ENCODE results near the gene CAMSAP1.

The CAMSAP1 gene

GRCh38 chr9:135885100-135885853, 22.1 kb downstream of the CAMSAP1 start:
- Histone ChIP-seq H3K27ac (ENCODE audit: low read depth, low read length, severe bottlenecking) (peak overlapping the region; percentile 77), H3K9me3 (ENCODE audit: control insufficient read depth, low read length) (no peaks in the 10 kb centered on the region), H3K36me3 (ENCODE audit: control insufficient read depth, insufficient read depth, low read length) (peaks cover 24% of the 10 kb centered on the region), H3K4me3 (ENCODE audit: extremely low read depth, insufficient read depth, low read length, poor library complexity, severe bottlenecking) (no peak overlapping the region), H3K4me1 (ENCODE audit: control insufficient read depth, insufficient read depth, low read length, poor library complexity, severe bottlenecking) (peaks cover 55% of the 10 kb centered on the region)
- 88 to 92% methylated on average over 4 of the region's 7 CpGs for WGBS, 2 experiments (ENCODE audit: insufficient coverage in 2 of 2)

GRCh38 chr9:135884328-135885035, 22.9 kb downstream of the CAMSAP1 start:
- 90 to 95% methylated on average over 12 to 15 of the region's 16 CpGs for WGBS, 2 experiments (ENCODE audit: insufficient coverage in 2 of 2)
- Histone ChIP-seq H3K9me3 (ENCODE audit: control insufficient read depth, low read length) (no peaks in the 10 kb centered on the region), H3K4me1 (ENCODE audit: control insufficient read depth, insufficient read depth, low read length, poor library complexity, severe bottlenecking) (peaks cover 51% of the 10 kb centered on the region), H3K27ac (ENCODE audit: low read depth, low read length, severe bottlenecking) (peak overlapping the region; percentile 77), H3K4me3 (ENCODE audit: extremely low read depth, insufficient read depth, low read length, poor library complexity, severe bottlenecking) (no peak overlapping the region), H3K36me3 (ENCODE audit: control insufficient read depth, insufficient read depth, low read length) (peaks cover 27% of the 10 kb centered on the region)

GRCh38 chr9:135883410-135884089, 23.8 kb downstream of the CAMSAP1 start:
- H3K36me3 ChIP-seq (ENCODE audit: control insufficient read depth, insufficient read depth, low read length): peaks cover 28% of the 10 kb centered on the region
- 86 to 91% methylated on average over 12 to 13 of the region's 15 CpGs for WGBS, 2 experiments (ENCODE audit: insufficient coverage in 2 of 2)
- H3K9me3 ChIP-seq (ENCODE audit: control insufficient read depth, low read length): no peaks in the 10 kb centered on the region
- H3K4me3 ChIP-seq (ENCODE audit: extremely low read depth, insufficient read depth, low read length, poor library complexity, severe bottlenecking): no peak overlapping the region
- peaks cover 45% of the 10 kb centered on the region for H3K4me1 ChIP-seq (ENCODE audit: control insufficient read depth, insufficient read depth, low read length, poor library complexity, severe bottlenecking)
- H3K27ac ChIP-seq (ENCODE audit: low read depth, low read length, severe bottlenecking): no peak overlapping the region

- WGBS, 2 experiments (ENCODE audit: insufficient coverage in 2 of 2): 90 to 92% methylated on average over 9 to 11 of the region's 12 CpGs
- no peaks in the 10 kb centered on the region for H3K9me3 ChIP-seq (ENCODE audit: control insufficient read depth, low read length)
- H3K4me3 ChIP-seq (ENCODE audit: extremely low read depth, insufficient read depth, low read length, poor library complexity, severe bottlenecking): no peak overlapping the region
- H3K27ac ChIP-seq (ENCODE audit: low read depth, low read length, severe bottlenecking): no peak overlapping the region
- peaks cover 33% of the 10 kb centered on the region for H3K4me1 ChIP-seq (ENCODE audit: control insufficient read depth, insufficient read depth, low read length, poor library complexity, severe bottlenecking)
- peaks cover 27% of the 10 kb centered on the region for H3K36me3 ChIP-seq (ENCODE audit: control insufficient read depth, insufficient read depth, low read length)
Observed at GRCh38 chr9:135882011-135882410, 25.3 kb downstream of the CAMSAP1 start.

GRCh38 chr9:135880438-135880837, 26.9 kb downstream of the CAMSAP1 start:
- Histone ChIP-seq H3K4me1 (ENCODE audit: control insufficient read depth, insufficient read depth, low read length, poor library complexity, severe bottlenecking) (peaks cover 18% of the 10 kb centered on the region), H3K9me3 (ENCODE audit: control insufficient read depth, low read length) (no peaks in the 10 kb centered on the region), H3K36me3 (ENCODE audit: control insufficient read depth, insufficient read depth, low read length) (peaks cover 27% of the 10 kb centered on the region), H3K27ac (ENCODE audit: low read depth, low read length, severe bottlenecking) (no peak overlapping the region), H3K4me3 (ENCODE audit: extremely low read depth, insufficient read depth, low read length, poor library complexity, severe bottlenecking) (no peak overlapping the region)
- WGBS, 2 experiments (ENCODE audit: insufficient coverage in 2 of 2): 86 to 91% methylated on average over 10 to 11 of the region's 12 CpGs

GRCh38 chr9:135879619-135880018, 27.7 kb downstream of the CAMSAP1 start:
- 88 to 96% methylated on average over 5 to 8 of the region's 8 CpGs for WGBS, 2 experiments (ENCODE audit: insufficient coverage in 2 of 2)
- H3K27ac ChIP-seq (ENCODE audit: low read depth, low read length, severe bottlenecking): no peak overlapping the region
- H3K9me3 ChIP-seq (ENCODE audit: control insufficient read depth, low read length): no peaks in the 10 kb centered on the region
- H3K4me3 ChIP-seq (ENCODE audit: extremely low read depth, insufficient read depth, low read length, poor library complexity, severe bottlenecking): no peak overlapping the region
- H3K4me1 ChIP-seq (ENCODE audit: control insufficient read depth, insufficient read depth, low read length, poor library complexity, severe bottlenecking): peaks cover 9% of the 10 kb centered on the region
- H3K36me3 ChIP-seq (ENCODE audit: control insufficient read depth, insufficient read depth, low read length): peaks cover 27% of the 10 kb centered on the region

- H3K9me3 ChIP-seq (ENCODE audit: control insufficient read depth, low read length): no peaks in the 10 kb centered on the region
Observed at GRCh38 chr9:135879237-135879601, 28.1 kb downstream of the CAMSAP1 start.

GRCh38 chr9:135878528-135879236, 28.7 kb downstream of the CAMSAP1 start:
- Histone ChIP-seq H3K9me3 (ENCODE audit: control insufficient read depth, low read length) (no peaks in the 10 kb centered on the region), H3K27ac (ENCODE audit: low read depth, low read length, severe bottlenecking) (no peak overlapping the region), H3K4me1 (ENCODE audit: control insufficient read depth, insufficient read depth, low read length, poor library complexity, severe bottlenecking) (peaks cover 3% of the 10 kb centered on the region), H3K4me3 (ENCODE audit: extremely low read depth, insufficient read depth, low read length, poor library complexity, severe bottlenecking) (no peak overlapping the region), H3K36me3 (ENCODE audit: control insufficient read depth, insufficient read depth, low read length) (peaks cover 27% of the 10 kb centered on the region)
- 84 to 90% methylated on average over 11 to 14 of the region's 18 CpGs for WGBS, 2 experiments (ENCODE audit: insufficient coverage in 2 of 2)

More at GRCh38 chr9:135879237-135879601, 28.1 kb downstream of the CAMSAP1 start:
- WGBS, 2 experiments (ENCODE audit: insufficient coverage in 2 of 2): 100% methylated on average over 1 of the region's 2 CpGs; no CpG with 5 or more reads in 1 of the 2 experiments
- Histone ChIP-seq H3K4me3 (ENCODE audit: extremely low read depth, insufficient read depth, low read length, poor library complexity, severe bottlenecking) (no peak overlapping the region), H3K36me3 (ENCODE audit: control insufficient read depth, insufficient read depth, low read length) (peaks cover 27% of the 10 kb centered on the region), H3K27ac (ENCODE audit: low read depth, low read length, severe bottlenecking) (no peak overlapping the region), H3K4me1 (ENCODE audit: control insufficient read depth, insufficient read depth, low read length, poor library complexity, severe bottlenecking) (peaks cover 5% of the 10 kb centered on the region)

GRCh38 chr9:135877791-135878527, 29.4 kb downstream of the CAMSAP1 start:
- H3K9me3 ChIP-seq (ENCODE audit: control insufficient read depth, low read length): no peaks in the 10 kb centered on the region
- peaks cover 3% of the 10 kb centered on the region for H3K4me1 ChIP-seq (ENCODE audit: control insufficient read depth, insufficient read depth, low read length, poor library complexity, severe bottlenecking)
- peaks cover 27% of the 10 kb centered on the region for H3K36me3 ChIP-seq (ENCODE audit: control insufficient read depth, insufficient read depth, low read length)
- H3K4me3 ChIP-seq (ENCODE audit: extremely low read depth, insufficient read depth, low read length, poor library complexity, severe bottlenecking): no peak overlapping the region
- H3K27ac ChIP-seq (ENCODE audit: low read depth, low read length, severe bottlenecking): no peak overlapping the region
- 92 to 94% methylated on average over 10 to 11 of the region's 11 CpGs for WGBS, 2 experiments (ENCODE audit: insufficient coverage in 2 of 2)

GRCh38 chr9:135876936-135877335, 30.4 kb downstream of the CAMSAP1 start:
- H3K4me1 ChIP-seq (ENCODE audit: control insufficient read depth, insufficient read depth, low read length, poor library complexity, severe bottlenecking): peaks cover 3% of the 10 kb centered on the region
- H3K4me3 ChIP-seq (ENCODE audit: extremely low read depth, insufficient read depth, low read length, poor library complexity, severe bottlenecking): no peak overlapping the region
- H3K9me3 ChIP-seq (ENCODE audit: control insufficient read depth, low read length): no peaks in the 10 kb centered on the region
- 96 to 98% methylated on average over 3 to 4 of the region's 6 CpGs for WGBS, 2 experiments (ENCODE audit: insufficient coverage in 2 of 2)
- H3K27ac ChIP-seq (ENCODE audit: low read depth, low read length, severe bottlenecking): no peak overlapping the region
- H3K36me3 ChIP-seq (ENCODE audit: control insufficient read depth, insufficient read depth, low read length): peaks cover 23% of the 10 kb centered on the region
